ENCODE results near the gene CHRM5. TPM values are rescaled to one million over a fixed set of nuclear protein-coding genes. Genes with fewer than 3 reads are reported as not detected.

The CHRM5 gene
- total RNA-seq, 1 experiment from 2014 or later: not detected

DNA sequence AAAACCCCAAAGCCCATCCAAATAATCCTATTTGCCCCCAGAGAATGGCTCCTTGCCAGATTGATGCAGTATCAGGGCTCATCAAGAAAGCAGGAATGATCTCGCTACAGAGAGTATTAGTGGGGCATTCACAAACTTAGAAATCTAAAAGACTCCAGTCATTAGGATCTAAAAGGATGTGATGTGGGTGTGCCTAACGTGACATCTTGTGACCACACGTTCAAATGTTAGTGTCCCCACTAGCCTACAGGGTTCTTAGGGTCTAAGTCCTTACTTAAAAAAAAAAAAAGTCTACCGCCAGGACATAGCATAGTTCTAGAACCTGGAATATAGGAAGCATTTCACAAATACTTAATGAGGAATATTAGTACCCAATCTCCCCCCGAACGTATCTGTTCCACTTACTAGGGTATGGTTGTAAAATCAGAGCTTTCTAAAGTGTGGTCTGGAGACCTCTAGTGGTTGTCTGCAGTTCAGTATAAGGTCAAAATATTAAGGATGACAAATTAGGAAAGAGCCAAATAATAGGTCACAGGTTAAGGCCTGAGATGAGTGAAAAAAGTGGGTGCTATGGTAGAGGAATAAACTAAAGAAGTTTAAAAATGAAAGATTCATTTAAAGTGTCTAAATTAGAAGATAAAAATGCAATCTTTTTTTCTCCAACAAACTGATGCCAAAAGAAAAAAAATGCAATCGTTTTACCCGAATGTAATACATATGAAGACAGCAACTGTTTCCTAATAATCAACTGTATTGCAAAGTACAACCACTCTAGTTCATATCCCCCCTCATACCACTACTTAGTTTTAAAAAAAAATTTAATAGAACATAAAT, 4.2 kb upstream of the CHRM5 start:
- DNase-seq (ENCODE audit: low read depth, low spot score) (peak; percentile 12), ATAC-seq (peak; percentile 78)
- POLR2A ChIA-PET: no interaction called here
- no peak overlapping the region for H3K4me3 ChIP-seq (replicated peaks in 1 of 2; ENCODE audit: low read depth in 1 of 2, low read length in 2 of 2)
- H3K79me2 ChIP-seq (ENCODE audit: insufficient read depth, low read length): no peaks in the 10 kb centered on the region
- H3K4me1 ChIP-seq (ENCODE audit: control insufficient read depth in 1 of 2, insufficient read depth in 2 of 2, low read length in 2 of 2): no peaks in the 10 kb centered on the region
- H3K4me2 ChIP-seq (ENCODE audit: low read length): no peak overlapping the region
- no peaks in the 10 kb centered on the region for H3K36me3 ChIP-seq (ENCODE audit: control insufficient read depth in 1 of 2, insufficient read depth in 2 of 2, low read length in 2 of 2)
- CTCF ChIA-PET: interaction anchor here (0.6 to 1.0 kb wide), 4 partner anchors 13 to 263 kb away, joined by 3 read pairs; no protein-coding TSS in a partner anchor
- no peak overlapping the region for H2AFZ ChIP-seq (ENCODE audit: low read depth, low read length, poor library complexity, severe bottlenecking)
- intact Hi-C loops (cut with micrococcal nuclease): loop anchor here (1.0 kb wide), 1 partner anchor 229 kb away; no protein-coding TSS in a partner anchor
- RAD21 ChIA-PET (ENCODE audit: low non-redundant PET in 1 of 2, low total read pairs in 2 of 2, uncharacterized antibody in 2 of 2, unreplicated experiment in 2 of 2): interaction anchor here in 1 of 2 experiments (0.6 kb wide), 1 partner anchor 104 kb away, joined by 3 read pairs; no protein-coding TSS in a partner anchor
- H3K27me3 ChIP-seq (ENCODE audit: insufficient read depth, low read length): no peaks in the 10 kb centered on the region
- no TSS peak for BruUV-seq (replicated peaks)
- H3K27ac ChIP-seq (ENCODE audit: low read depth, low read length): no peak overlapping the region
- no peaks in the 10 kb centered on the region for H4K20me1 ChIP-seq (ENCODE audit: insufficient read depth)
- no peaks in the 10 kb centered on the region for H3K9me2 ChIP-seq (ENCODE audit: insufficient read depth)
- TF ChIP-seq EZH2phosphoT487 (IDR thresholded peaks at IDR 0.05; ENCODE audit: borderline replicate concordance) (no peak), RAD21 (IDR thresholded peaks at IDR 0.05; ENCODE audit: low read depth) (peak; percentile 56)
- TF ChIP-seq, protein P1, sequence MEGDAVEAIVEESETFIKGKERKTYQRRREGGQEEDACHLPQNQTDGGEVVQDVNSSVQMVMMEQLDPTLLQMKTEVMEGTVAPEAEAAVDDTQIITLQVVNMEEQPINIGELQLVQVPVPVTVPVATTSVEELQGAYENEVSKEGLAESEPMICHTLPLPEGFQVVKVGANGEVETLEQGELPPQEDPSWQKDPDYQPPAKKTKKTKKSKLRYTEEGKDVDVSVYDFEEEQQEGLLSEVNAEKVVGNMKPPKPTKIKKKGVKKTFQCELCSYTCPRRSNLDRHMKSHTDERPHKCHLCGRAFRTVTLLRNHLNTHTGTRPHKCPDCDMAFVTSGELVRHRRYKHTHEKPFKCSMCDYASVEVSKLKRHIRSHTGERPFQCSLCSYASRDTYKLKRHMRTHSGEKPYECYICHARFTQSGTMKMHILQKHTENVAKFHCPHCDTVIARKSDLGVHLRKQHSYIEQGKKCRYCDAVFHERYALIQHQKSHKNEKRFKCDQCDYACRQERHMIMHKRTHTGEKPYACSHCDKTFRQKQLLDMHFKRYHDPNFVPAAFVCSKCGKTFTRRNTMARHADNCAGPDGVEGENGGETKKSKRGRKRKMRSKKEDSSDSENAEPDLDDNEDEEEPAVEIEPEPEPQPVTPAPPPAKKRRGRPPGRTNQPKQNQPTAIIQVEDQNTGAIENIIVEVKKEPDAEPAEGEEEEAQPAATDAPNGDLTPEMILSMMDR (IDR thresholded peaks at IDR 0.05 in 2 of 3, conservative IDR thresholded peaks at IDR 0.05 in 1 of 3; ENCODE audit: borderline replicate concordance in 1 of 3, insufficient read depth in 1 of 3, low read depth in 2 of 3, low read length in 2 of 3): peak; percentile 25 to 82 (median 76); a peak in 5 of 6 replicates
- no peak overlapping the region for H3K9ac ChIP-seq (ENCODE audit: low read length)
- no peaks in the 10 kb centered on the region for H3K9me3 ChIP-seq (ENCODE audit: control insufficient read depth in 1 of 2, insufficient read depth in 1 of 2, low read depth in 1 of 2, low read length in 2 of 2)

- POLR2A ChIA-PET: no interaction called here
- intact Hi-C loops (cut with micrococcal nuclease): loop anchor here (1.0 kb wide), 1 partner anchor 229 kb away; no protein-coding TSS in a partner anchor
- no peak for TF ChIP-seq ELF1 (IDR thresholded peaks at IDR 0.05; ENCODE audit: borderline replicate concordance, low read depth)
- no peak for TF ChIP-seq RAD21 (IDR thresholded peaks at IDR 0.05; ENCODE audit: low read depth)
- TF ChIP-seq EZH2phosphoT487 (IDR thresholded peaks at IDR 0.05; ENCODE audit: borderline replicate concordance): no peak
- no peak for TF ChIP-seq EZH2 (IDR thresholded peaks at IDR 0.05)
- TF ChIP-seq EGR1 (IDR thresholded peaks at IDR 0.05; ENCODE audit: low read depth): no peak
- TF ChIP-seq YY1 (IDR thresholded peaks at IDR 0.05; ENCODE audit: extremely low read depth, insufficient replicate concordance, low read depth, low read length): no peak
- TF ChIP-seq CEBPB (IDR thresholded peaks at IDR 0.05; ENCODE audit: low read depth): no peak
- TF ChIP-seq, protein P2, sequence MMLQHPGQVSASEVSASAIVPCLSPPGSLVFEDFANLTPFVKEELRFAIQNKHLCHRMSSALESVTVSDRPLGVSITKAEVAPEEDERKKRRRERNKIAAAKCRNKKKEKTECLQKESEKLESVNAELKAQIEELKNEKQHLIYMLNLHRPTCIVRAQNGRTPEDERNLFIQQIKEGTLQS (IDR thresholded peaks at IDR 0.05): no peak
- no peak for TF ChIP-seq ZNF274 (IDR thresholded peaks at IDR 0.05; ENCODE audit: low read depth, low read length)
- TF ChIP-seq SIN3A (IDR thresholded peaks at IDR 0.05; ENCODE audit: low read depth): no peak
- TF ChIP-seq TCF7L2 (IDR thresholded peaks at IDR 0.05; ENCODE audit: borderline replicate concordance, extremely low read depth, insufficient read depth, insufficient read length): no peak
- TF ChIP-seq FOSL1 (IDR thresholded peaks at IDR 0.05; ENCODE audit: low read depth): no peak
Observed at GRCh38 chr15:33964665-33965040, 3.6 kb upstream of the CHRM5 start.

More at GRCh38 chr15:33964665-33965040, 3.6 kb upstream of the CHRM5 start:
- DNase-seq (ENCODE audit: low read depth, low spot score) (no peak), ATAC-seq (no peak)
- BruUV-seq (replicated peaks): no TSS peak
- no peaks in the 10 kb centered on the region for H3K4me1 ChIP-seq (ENCODE audit: control insufficient read depth in 1 of 2, insufficient read depth in 2 of 2, low read length in 2 of 2)
- H3K27ac ChIP-seq (ENCODE audit: low read depth, low read length): no peak overlapping the region
- CTCF ChIA-PET: interaction anchor here (1.0 kb wide), 3 partner anchors 12 to 264 kb away, joined by 3 read pairs; no protein-coding TSS in a partner anchor
- H3K79me2 ChIP-seq (ENCODE audit: insufficient read depth, low read length): no peaks in the 10 kb centered on the region
- no peak overlapping the region for H3K9ac ChIP-seq (ENCODE audit: low read length)
- RAD21 ChIA-PET (ENCODE audit: low non-redundant PET in 1 of 2, low total read pairs in 2 of 2, uncharacterized antibody in 2 of 2, unreplicated experiment in 2 of 2): no interaction called here
- H3K27me3 ChIP-seq (ENCODE audit: insufficient read depth, low read length): no peaks in the 10 kb centered on the region
- no peak overlapping the region for H3K4me2 ChIP-seq (ENCODE audit: low read length)
- H3K4me3 ChIP-seq (replicated peaks in 1 of 2; ENCODE audit: low read depth in 1 of 2, low read length in 2 of 2): no peak overlapping the region
- H3K36me3 ChIP-seq (ENCODE audit: control insufficient read depth in 1 of 2, insufficient read depth in 2 of 2, low read length in 2 of 2): no peaks in the 10 kb centered on the region
- H2AFZ ChIP-seq (ENCODE audit: low read depth, low read length, poor library complexity, severe bottlenecking): no peak overlapping the region
- no peaks in the 10 kb centered on the region for H4K20me1 ChIP-seq (ENCODE audit: insufficient read depth)
- no peaks in the 10 kb centered on the region for H3K9me2 ChIP-seq (ENCODE audit: insufficient read depth)
- no peaks in the 10 kb centered on the region for H3K9me3 ChIP-seq (ENCODE audit: control insufficient read depth in 1 of 2, insufficient read depth in 1 of 2, low read depth in 1 of 2, low read length in 2 of 2)
